ENCODE data around the gene MRTFB.

- peak; percentile 77 to 85 for TF ChIP-seq POLR2A (IDR thresholded peaks at IDR 0.05)
- TF ChIP-seq CTCF (IDR thresholded peaks at IDR 0.05 in 4 of 5, conservative IDR thresholded peaks at IDR 0.05 in 1 of 5) = no peak
These were observed 230.9 kb downstream of the MRTFB start for GRCh38 chr16:14302031-14302398.

Data from gastrocnemius medialis (tissue), 4 donors.